Inflammatory macrophage treated with lipopolysaccharide for 1 hour (primary cell): ENCODE data around the gene DPM3.
A peak's percentile ranks its signal among the peaks of the same experiment; 100 is the strongest.

ENCODE experiments used
- DNase-seq, 2 donors: peaks; one replicate each; pipeline ENCODE4 v3.0.0-alpha.2; 2020 to 2022

The DPM3 gene

GRCh38 chr1:155092131-155092530 lies 48.2 kb downstream of the DPM3 start:
- DNase-seq = no peak

- peak; percentile 34 to 93 for DNase-seq
Measured at GRCh38 chr1:155091071-155092051, 49.0 kb downstream of the DPM3 start.
